ENCODE results near the gene TMEM26. TPM values are rescaled to one million over a fixed set of nuclear protein-coding genes. Genes with fewer than 3 reads are reported as not detected.

TMEM26 gene
- total RNA-seq, 1 donor from 2014 or later: 0.46 TPM

DNA sequence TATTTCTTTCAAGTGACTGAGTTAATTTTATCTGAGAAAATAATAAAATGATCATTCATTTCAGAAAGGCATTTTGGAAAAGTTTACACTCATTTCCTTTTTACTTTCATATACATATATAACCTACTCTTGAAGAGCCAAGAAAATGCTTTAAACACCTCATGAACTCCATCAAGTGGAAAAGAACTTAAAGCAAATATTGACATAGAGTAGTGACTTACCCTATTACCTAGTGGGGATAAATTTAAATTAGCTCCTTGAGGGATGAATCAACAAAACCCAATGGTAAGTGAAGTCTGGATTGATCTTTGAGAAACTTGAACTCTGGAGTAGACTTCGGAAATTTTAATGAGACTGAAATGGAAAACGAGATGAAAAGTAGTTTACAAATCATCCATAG lies 88.6 kb downstream of the TMEM26 start:
- intact Hi-C loops (cut with DNase I): no loop called here
- ATAC-seq: no peak

DNA sequence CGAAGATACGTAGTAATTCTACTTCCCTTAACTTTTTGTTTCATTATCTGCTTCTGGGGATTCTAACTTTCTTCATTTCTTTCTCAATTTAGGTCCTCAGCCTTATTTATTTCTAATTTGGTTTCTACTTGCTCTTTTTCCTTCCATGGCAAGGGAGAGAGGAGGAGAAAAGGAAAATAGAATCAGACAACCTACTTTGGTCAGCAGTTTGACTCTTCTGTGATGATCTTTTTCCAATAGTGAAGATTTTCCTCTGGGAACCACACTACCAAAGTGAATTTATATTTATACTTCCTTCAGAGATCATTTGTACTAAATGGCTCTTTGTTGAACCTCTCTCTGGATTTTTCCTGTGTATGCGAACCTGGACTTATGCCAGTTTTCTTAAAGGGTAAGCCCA lies 90.2 kb downstream of the TMEM26 start:
- ATAC-seq (no peak), DNase-seq (no peak)
- H3K4me1 ChIP-seq: no peaks in the 10 kb centered on the region
- intact Hi-C loops (cut with DNase I): no loop called here
- no peaks in the 10 kb centered on the region for H3K27me3 ChIP-seq
- TF ChIP-seq, protein P1, sequence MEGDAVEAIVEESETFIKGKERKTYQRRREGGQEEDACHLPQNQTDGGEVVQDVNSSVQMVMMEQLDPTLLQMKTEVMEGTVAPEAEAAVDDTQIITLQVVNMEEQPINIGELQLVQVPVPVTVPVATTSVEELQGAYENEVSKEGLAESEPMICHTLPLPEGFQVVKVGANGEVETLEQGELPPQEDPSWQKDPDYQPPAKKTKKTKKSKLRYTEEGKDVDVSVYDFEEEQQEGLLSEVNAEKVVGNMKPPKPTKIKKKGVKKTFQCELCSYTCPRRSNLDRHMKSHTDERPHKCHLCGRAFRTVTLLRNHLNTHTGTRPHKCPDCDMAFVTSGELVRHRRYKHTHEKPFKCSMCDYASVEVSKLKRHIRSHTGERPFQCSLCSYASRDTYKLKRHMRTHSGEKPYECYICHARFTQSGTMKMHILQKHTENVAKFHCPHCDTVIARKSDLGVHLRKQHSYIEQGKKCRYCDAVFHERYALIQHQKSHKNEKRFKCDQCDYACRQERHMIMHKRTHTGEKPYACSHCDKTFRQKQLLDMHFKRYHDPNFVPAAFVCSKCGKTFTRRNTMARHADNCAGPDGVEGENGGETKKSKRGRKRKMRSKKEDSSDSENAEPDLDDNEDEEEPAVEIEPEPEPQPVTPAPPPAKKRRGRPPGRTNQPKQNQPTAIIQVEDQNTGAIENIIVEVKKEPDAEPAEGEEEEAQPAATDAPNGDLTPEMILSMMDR (IDR thresholded peaks at IDR 0.05): no peak
- no peak overlapping the region for H3K4me3 ChIP-seq
- no peaks in the 10 kb centered on the region for H3K36me3 ChIP-seq
- H3K27ac ChIP-seq: no peak overlapping the region
- H3K9me3 ChIP-seq: no peaks in the 10 kb centered on the region

More for the DNA sequence above, 88.6 kb downstream of the TMEM26 start:
- no peak for DNase-seq
- Histone ChIP-seq H3K27me3 (no peaks in the 10 kb centered on the region), H3K4me3 (no peak overlapping the region), H3K9me3 (no peaks in the 10 kb centered on the region), H3K36me3 (no peaks in the 10 kb centered on the region), H3K27ac (no peak overlapping the region), H3K4me1 (no peaks in the 10 kb centered on the region)
- TF ChIP-seq, protein P1 (IDR thresholded peaks at IDR 0.05): no peak

DNA sequence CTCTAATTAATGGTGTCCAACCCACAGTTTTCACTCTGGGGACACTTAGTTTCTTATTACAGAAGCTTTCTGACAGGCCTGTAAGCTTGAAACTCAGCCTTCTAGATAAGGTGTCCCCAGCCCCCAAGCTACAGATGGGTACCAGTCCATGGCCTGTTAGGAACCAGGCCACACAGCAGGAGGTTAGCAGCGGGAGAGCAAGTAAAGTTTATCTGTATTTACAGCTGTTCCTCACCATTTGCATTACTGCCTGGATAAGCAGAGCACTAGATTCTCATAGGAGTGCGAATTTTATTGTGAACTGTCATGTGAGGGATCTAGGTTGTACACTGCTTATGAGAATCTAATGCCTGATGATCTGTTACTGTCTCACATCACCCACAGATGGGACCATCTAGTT lies 93.7 kb downstream of the TMEM26 start:
- Histone ChIP-seq H3K4me1 (no peaks in the 10 kb centered on the region), H3K9me3 (no peaks in the 10 kb centered on the region), H3K36me3 (no peaks in the 10 kb centered on the region), H3K27ac (no peak overlapping the region), H3K27me3 (no peaks in the 10 kb centered on the region), H3K4me3 (no peak overlapping the region)
- TF ChIP-seq, protein P1 (IDR thresholded peaks at IDR 0.05): no peak
- intact Hi-C loops (cut with DNase I): no loop called here
- DNase-seq (no peak), ATAC-seq (no peak)

DNA sequence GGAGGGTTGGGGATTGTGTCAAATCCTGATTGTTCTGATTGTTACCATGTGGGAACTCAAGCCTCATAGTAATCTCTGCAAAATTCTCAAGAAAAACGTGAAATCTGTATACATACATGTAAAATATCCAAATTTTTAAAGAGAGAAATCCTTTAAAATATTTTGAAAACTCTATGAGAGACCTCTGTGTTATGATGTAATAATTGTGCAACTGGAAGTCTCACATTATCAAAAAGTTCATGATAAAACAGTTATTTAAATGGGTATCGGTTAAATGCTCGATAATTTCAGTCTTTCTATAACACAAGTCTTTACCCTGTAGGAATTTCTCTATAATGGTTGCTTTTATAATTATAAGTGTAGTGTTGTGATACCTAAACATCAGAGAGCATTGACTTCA lies 95.5 kb downstream of the TMEM26 start:
- Histone ChIP-seq H3K4me3 (no peak overlapping the region), H3K27me3 (no peaks in the 10 kb centered on the region), H3K36me3 (no peaks in the 10 kb centered on the region), H3K9me3 (no peaks in the 10 kb centered on the region), H3K27ac (no peak overlapping the region), H3K4me1 (no peaks in the 10 kb centered on the region)
- TF ChIP-seq, protein P1 (IDR thresholded peaks at IDR 0.05): no peak
- no peak for DNase-seq
- intact Hi-C loops (cut with DNase I): no loop called here
- ATAC-seq: no peak

Other genes starting within 250 kb of the TMEM26 start
- not detected for gene CABCOCO1, start 209.5 kb upstream of the TMEM26 start, total RNA-seq